DMS53 treated with DMSO at 0.1 percent for 48 hours (cell line): ENCODE results near the gene ASIP.
"Not testable (repeated sequence)": the region's sequence is repeated elsewhere in the genome, so short reads cannot be mapped to it uniquely, and the experiment has no call there.

Experiments used
- DNase-seq: peaks from one replicate; lab custom pipeline; 2025; ENCODE audit not compliant: unreplicated experiment; lab: John Stamatoyannopoulos, UW

ASIP gene

DNA sequence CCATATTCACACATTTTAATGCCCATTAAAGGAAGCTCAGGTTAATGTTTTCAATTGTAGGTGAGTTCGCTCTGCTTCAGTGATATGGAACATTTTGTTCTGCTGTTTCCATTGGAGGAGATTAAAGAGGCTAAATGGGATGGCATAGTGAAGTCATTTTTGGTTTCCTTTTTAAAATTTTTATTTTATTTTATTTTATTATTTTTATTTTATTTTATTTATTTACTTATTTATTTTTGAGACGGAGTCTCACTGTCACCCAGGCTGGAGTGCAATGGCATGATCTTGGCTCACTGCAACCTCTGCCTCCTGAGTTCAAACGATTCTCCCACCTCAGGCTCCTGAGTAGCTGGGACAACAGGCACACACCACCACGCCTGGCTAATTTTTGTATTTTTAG, 792 bp downstream of the ASIP start:
- not testable (repeated sequence) for DNase-seq

DNA sequence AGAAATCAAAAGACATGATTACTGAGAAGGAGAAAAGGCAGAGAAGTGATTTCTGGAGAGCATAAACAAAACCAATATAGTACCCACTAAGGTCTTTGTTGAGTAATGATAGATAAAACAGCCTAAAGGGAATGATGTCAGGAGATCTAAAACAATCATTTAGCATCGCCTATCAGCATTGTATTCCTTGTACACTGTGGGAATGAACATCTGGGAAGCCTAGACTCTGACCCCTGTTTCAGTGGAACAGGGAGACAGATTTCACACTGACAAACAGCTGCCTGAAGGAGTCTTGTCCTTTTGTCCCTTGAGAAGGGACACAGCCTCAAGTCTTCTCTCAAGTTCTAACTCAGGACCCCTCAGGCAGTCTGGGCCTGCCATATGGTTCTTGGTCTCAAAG, 1.7 kb downstream of the ASIP start:
- no peak for DNase-seq

DNA sequence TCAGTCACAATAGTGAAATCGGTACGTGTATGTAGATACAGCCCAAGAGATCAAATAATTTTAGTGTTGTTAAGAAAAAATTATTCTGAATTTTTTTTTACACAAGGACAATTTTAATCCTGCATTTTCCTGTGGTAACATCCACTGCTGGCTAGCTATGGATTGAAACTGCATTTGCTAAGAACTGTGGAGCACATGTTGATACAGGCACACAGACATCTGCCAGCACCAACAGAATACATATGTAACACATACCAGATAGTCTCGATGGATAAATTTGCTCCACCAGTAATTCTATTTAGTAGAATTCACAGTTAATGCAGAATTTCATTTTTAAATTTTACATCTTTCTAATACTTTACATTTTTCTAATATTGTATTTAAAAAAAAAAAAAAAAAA, 2.2 kb downstream of the ASIP start:
- no peak for DNase-seq

DNA sequence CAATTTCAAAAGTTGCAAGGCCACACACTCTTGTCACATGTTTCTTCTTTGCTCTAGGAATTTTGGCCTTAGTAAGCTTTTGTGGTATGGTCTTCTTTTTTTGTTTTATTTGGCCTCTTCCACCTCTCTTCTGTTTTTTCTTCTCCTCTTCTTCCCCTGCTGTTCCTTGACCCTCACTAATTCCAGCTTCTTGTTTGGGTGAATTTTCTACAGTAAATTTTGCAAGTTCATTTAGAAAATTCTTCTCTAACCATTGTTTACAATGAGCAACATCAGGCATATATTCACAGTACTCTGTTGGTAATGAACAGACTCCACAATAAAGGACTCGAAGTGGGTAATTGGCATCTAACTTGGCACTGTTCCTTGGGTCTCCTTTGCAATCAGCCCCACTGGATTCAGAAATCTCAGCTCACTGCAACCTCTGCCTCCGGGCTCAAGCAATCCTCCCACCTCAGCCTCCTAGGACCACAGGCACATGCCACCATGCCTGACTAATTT, 5.0 kb downstream of the ASIP start:
- no peak for DNase-seq

DNA sequence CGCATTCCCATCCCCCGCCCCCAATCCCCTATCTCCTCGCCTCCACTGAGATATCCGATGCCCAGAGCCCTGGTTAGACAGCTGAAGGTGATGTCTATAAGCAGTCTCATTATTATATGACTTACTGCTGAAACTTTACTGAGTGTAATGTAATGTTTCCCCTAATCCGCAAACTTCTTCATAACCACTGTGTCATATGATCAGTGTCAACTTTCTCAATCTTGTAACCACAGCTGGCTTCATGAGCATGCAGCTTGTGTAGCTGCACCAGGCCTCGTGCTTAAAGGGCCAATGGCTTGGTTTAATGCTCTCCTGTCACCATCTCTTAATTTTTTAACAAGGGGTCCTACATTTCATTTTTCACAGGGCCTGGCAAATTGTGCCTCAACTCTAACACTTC, 8.1 kb downstream of the ASIP start:
- DNase-seq, result no peak

GRCh38 chr20:34250005-34250404, 8.8 kb downstream of the ASIP start:
- DNase-seq, result no peak

GRCh38 chr20:34251619-34252018, 10.4 kb downstream of the ASIP start:
- no peak for DNase-seq

DNA sequence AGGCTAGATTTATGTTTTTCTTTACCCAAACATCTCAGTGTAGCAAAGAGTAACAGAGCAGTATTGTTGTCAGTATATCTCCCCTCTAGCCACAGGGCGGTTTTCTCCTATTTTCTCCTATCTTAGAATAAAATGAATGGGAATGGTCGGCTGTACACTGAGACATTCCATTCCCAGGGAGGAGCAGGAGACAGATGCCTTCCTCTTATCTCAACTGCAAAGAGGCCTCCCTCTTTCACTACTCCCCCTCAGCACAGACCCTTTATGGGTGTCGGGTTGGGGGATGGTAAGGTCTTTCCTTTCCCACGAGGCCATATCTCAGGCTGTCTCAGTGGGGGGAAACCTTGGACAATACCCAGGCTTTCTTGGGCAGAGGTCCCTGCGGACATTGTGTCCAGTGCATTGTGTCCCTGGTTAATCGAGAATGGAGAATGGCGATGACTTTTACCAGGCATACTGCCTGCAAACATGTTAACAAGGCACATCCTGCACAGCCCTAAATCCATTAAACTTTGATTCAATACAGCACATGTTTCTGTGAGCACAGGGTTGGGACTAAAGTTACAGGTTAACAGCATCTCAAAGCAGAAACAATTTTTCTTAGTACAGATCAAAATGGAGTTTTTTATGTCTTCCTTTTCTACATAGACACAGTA, 11.3 kb downstream of the ASIP start:
- DNase-seq, result not testable (repeated sequence)

GRCh38 chr20:34254979-34255378, 13.8 kb downstream of the ASIP start:
- DNase-seq, result peak; percentile 57

- DNase-seq, result no peak
Observed at GRCh38 chr20:34256629-34257124, 15.5 kb downstream of the ASIP start.

DNA sequence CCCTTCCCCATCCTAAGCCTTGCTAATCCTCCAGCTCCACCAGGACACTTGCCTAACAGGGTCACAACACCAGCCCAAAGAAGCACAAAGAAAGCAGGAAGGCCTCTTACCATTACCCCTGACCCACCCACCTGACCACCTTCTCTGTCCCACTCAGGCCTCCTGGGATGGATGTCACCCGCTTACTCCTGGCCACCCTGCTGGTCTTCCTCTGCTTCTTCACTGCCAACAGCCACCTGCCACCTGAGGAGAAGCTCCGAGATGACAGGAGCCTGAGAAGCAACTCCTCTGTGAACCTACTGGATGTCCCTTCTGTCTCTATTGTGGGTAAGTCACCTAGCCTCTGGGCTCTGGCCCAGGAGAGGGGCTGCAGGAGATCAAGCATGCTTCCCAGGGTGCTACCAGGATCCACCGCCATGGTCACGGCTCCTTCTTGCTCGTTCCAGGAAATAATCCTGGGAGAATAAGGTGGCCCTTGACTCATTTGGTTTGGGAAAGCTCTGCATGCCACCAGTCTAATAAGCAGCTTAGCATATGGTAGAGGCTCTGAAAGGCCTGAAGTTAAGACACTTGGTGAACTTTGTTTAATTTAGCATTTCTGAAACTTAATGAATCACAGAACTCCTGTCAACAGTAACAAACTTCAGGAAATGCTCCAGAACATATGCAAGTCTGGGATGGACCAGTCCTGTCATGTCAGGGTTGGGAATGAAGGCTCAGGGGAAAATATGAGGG, 19.2 kb downstream of the ASIP start:
- no peak for DNase-seq

DNA sequence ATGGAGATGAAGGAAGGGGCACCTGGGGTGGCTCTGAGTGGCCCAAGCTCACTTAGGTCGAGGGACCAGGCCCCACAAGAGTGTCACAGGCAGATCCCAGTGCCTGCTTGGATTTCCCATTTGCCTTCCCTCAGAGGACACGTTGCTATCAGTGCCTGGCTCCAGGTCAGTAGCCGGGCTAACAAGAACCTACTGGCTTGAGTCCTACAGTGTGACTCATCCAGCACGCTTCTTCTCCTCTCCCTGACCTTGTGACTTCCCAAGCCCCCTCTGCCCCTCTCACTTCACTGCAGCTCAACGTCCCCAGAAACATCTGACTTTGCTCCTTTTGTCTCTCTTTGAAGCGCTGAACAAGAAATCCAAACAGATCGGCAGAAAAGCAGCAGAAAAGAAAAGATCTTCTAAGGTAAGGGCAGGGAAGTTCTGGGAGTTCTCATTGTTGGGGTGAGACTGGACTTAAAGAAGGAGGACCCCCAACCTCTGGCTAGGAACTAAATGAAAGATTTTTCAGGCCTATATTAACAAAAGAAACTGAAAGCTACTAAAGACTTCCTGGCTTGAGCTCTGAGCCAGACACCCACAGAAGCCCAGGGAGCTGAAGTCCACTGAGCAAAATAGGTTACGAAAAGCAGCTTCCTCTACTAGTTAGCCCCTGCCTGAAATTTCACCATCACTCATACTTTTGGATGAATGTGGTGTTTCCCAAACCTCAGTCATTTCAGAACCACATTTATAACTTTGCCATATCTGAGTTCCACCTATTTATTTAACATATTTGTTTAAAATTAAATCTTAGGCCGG, 21.5 kb downstream of the ASIP start:
- DNase-seq, result no peak

- DNase-seq, result not testable (repeated sequence)
Observed at GRCh38 chr20:34263468-34263867, 22.2 kb downstream of the ASIP start.

DNA sequence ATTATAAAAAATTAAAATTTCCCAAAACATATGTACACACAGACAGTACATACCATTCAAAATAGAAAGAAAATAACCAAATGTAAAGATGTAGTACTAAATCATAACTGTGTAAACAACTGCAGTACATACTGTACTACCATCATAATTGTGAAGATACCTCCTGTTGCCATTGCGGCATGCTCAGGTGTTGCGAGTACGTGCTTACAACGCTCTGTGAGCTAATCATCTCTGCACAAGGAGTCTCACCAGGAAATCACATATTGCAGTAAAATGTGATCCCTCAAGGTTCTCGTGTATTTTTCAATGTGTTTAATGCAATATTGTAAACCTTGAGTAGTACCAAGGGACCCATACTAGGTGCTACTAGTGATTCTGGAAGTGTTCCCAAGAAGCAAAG, 22.9 kb downstream of the ASIP start:
- DNase-seq, result no peak

- DNase-seq, result no peak
Observed at GRCh38 chr20:34268145-34268544, 26.9 kb downstream of the ASIP start.

GRCh38 chr20:34268851-34269636, 27.8 kb downstream of the ASIP start:
- DNase-seq, result no peak

DNA sequence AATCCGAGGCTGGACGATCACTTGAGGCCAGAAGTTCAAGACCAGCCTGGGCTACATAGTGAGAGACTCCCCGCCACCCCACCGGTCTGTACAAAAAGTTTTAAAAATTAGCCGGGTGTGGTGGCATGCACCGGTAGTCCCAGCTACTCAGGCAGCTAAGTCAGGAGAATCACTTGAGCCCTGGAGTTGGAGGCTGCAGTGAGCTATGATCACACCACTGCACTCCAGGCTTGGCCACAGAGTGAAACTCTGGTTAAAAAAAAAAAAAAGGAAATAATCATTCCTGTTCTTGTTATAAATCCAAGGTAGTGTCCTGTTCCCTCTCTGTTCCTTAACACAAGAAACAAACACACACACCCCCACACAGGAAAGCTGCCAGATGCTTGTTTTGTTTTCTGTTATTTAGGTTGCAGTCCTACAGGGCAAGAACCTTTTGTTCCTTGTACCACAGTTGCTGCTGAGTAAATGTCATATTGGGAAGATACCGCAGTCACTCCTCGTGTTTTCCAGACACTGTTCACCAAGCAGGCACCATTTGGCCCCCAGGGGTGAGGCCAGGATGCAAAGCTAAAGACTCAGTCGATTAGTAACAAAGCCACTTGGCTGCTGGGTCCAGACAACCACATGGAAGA, 28.9 kb downstream of the ASIP start:
- DNase-seq, result no peak

- no peak for DNase-seq
Observed at GRCh38 chr20:34271956-34272355, 30.7 kb downstream of the ASIP start.

GRCh38 chr20:34274694-34275093, 33.5 kb downstream of the ASIP start:
- DNase-seq, result no peak

GRCh38 chr20:34281177-34281576, 40.0 kb downstream of the ASIP start:
- no peak for DNase-seq
